IPS-18a (cell line): Measurements from ENCODE around the gene SELENOV.
"Not testable (repeated sequence)": the region's sequence is repeated elsewhere in the genome, so short reads cannot be mapped to it uniquely, and the experiment has no call there.

Experiments used
- H3K27ac ChIP-seq: one replicate; pipeline ENCODE4 v1.5.1; 2013; ENCODE audit warnings: low read length
- H3K27me3 ChIP-seq: one replicate; pipeline ENCODE4 v1.6.1; 2013; ENCODE audit warnings: mild to moderate bottlenecking, low read length; ENCODE audit not compliant: control insufficient read depth, insufficient read depth
- H3K36me3 ChIP-seq: one replicate; pipeline ENCODE4 v1.6.1; 2013; ENCODE audit warnings: low read depth, low read length; ENCODE audit not compliant: control insufficient read depth
- H3K4me1 ChIP-seq: one replicate; pipeline ENCODE4 v1.6.1; 2013; ENCODE audit warnings: low read depth, low read length; ENCODE audit not compliant: control insufficient read depth
- H3K4me3 ChIP-seq: one replicate; pipeline ENCODE4 v1.5.1; 2013; ENCODE audit warnings: low read length
- H3K9ac ChIP-seq: one replicate; pipeline ENCODE4 v1.6.1; 2013; ENCODE audit warnings: mild to moderate bottlenecking, low read length, moderate library complexity
- H3K9me3 ChIP-seq: one replicate; pipeline ENCODE4 v1.6.1; 2013; ENCODE audit warnings: low read depth, low read length; ENCODE audit not compliant: control insufficient read depth

The SELENOV gene

GRCh38 chr19:39475748-39476147 is 39.2 kb upstream of the SELENOV start:
- peaks cover 43% of the 10 kb centered on the region for H3K36me3 ChIP-seq
- H3K27ac ChIP-seq = no peak overlapping the region
- H3K4me3 ChIP-seq = no peak overlapping the region
- H3K4me1 ChIP-seq = peaks cover 6% of the 10 kb centered on the region
- H3K9ac ChIP-seq = no peak overlapping the region
- no peaks in the 10 kb centered on the region for H3K9me3 ChIP-seq
- no peaks in the 10 kb centered on the region for H3K27me3 ChIP-seq

- H3K4me3 ChIP-seq, H3K9ac ChIP-seq, H3K4me1 ChIP-seq, H3K9me3 ChIP-seq, H3K27me3 ChIP-seq, H3K27ac ChIP-seq: not testable (repeated sequence)
- peaks cover 26% of the 10 kb centered on the region for H3K36me3 ChIP-seq
Measured at GRCh38 chr19:39479319-39479801, 35.6 kb upstream of the SELENOV start.

- Histone ChIP-seq H3K9ac (peak overlapping the region; percentile 43), H3K9me3 (no peaks in the 10 kb centered on the region), H3K4me1 (peaks cover 6% of the 10 kb centered on the region), H3K27ac (no peak overlapping the region), H3K36me3 (peaks cover 21% of the 10 kb centered on the region), H3K4me3 (peak overlapping the region; percentile 90), H3K27me3 (no peaks in the 10 kb centered on the region)
Measured at GRCh38 chr19:39479916-39480315, 35.0 kb upstream of the SELENOV start.

- H3K9me3 ChIP-seq = no peaks in the 10 kb centered on the region
- peaks cover 27% of the 10 kb centered on the region for H3K36me3 ChIP-seq
- H3K4me1 ChIP-seq = peaks cover 6% of the 10 kb centered on the region
- peak within 1 kb of the TSS; percentile 91 for H3K27ac ChIP-seq
- H3K4me3 ChIP-seq = peak within 1 kb of the TSS; percentile 90
- H3K9ac ChIP-seq = peak within 1 kb of the TSS; percentile 99
- H3K27me3 ChIP-seq = no peaks in the 10 kb centered on the region
Measured at GRCh38 chr19:39480337-39481228, 34.4 kb upstream of the SELENOV start, which contains the start of gene TIMM50. Gene TIMM50 (plus strand): TSS chr19:39480838. CDS start chr19:39480854, 16 bp downstream.

GRCh38 chr19:39481229-39481545 is 33.8 kb upstream of the SELENOV start:
- Histone ChIP-seq H3K4me1 (peaks cover 6% of the 10 kb centered on the region), H3K27ac (peak overlapping the region; percentile 91), H3K9me3 (no peaks in the 10 kb centered on the region), H3K4me3 (peak overlapping the region; percentile 90), H3K36me3 (peaks cover 28% of the 10 kb centered on the region), H3K27me3 (no peaks in the 10 kb centered on the region), H3K9ac (peak overlapping the region; percentile 99)

GRCh38 chr19:39481676-39482075 is 33.3 kb upstream of the SELENOV start:
- H3K4me3 ChIP-seq = peak overlapping the region; percentile 90
- H3K4me1 ChIP-seq = peaks cover 6% of the 10 kb centered on the region
- H3K27ac ChIP-seq = peak overlapping the region; percentile 91
- H3K9me3 ChIP-seq = no peaks in the 10 kb centered on the region
- H3K27me3 ChIP-seq = no peaks in the 10 kb centered on the region
- H3K36me3 ChIP-seq = peaks cover 29% of the 10 kb centered on the region
- peak overlapping the region; percentile 99 for H3K9ac ChIP-seq

- peaks cover 6% of the 10 kb centered on the region for H3K4me1 ChIP-seq
- H3K4me3 ChIP-seq = no peak overlapping the region
- H3K9ac ChIP-seq = no peak overlapping the region
- no peaks in the 10 kb centered on the region for H3K27me3 ChIP-seq
- peaks cover 38% of the 10 kb centered on the region for H3K36me3 ChIP-seq
- no peaks in the 10 kb centered on the region for H3K9me3 ChIP-seq
- H3K27ac ChIP-seq = no peak overlapping the region
Measured at GRCh38 chr19:39483141-39483540, 31.8 kb upstream of the SELENOV start.

- no peak overlapping the region for H3K27ac ChIP-seq
- H3K9me3 ChIP-seq = no peaks in the 10 kb centered on the region
- no peak overlapping the region for H3K4me3 ChIP-seq
- no peaks in the 10 kb centered on the region for H3K27me3 ChIP-seq
- no peak overlapping the region for H3K9ac ChIP-seq
- H3K36me3 ChIP-seq = peaks cover 49% of the 10 kb centered on the region
- H3K4me1 ChIP-seq = peaks cover 4% of the 10 kb centered on the region
Measured at GRCh38 chr19:39489756-39490155, 25.2 kb upstream of the SELENOV start.

- Histone ChIP-seq H3K9me3 (no peaks in the 10 kb centered on the region), H3K27me3 (peaks cover 4% of the 10 kb centered on the region), H3K27ac (no peak overlapping the region), H3K4me1 (peaks cover 4% of the 10 kb centered on the region), H3K36me3 (peaks cover 26% of the 10 kb centered on the region), H3K4me3 (no peak overlapping the region), H3K9ac (no peak overlapping the region)
Measured at GRCh38 chr19:39492225-39492624, 22.7 kb upstream of the SELENOV start.

GRCh38 chr19:39492788-39493187 is 22.2 kb upstream of the SELENOV start:
- no peak overlapping the region for H3K9ac ChIP-seq
- H3K27ac ChIP-seq = no peak overlapping the region
- H3K4me3 ChIP-seq = no peak overlapping the region
- no peaks in the 10 kb centered on the region for H3K9me3 ChIP-seq
- peaks cover 4% of the 10 kb centered on the region for H3K4me1 ChIP-seq
- peaks cover 9% of the 10 kb centered on the region for H3K27me3 ChIP-seq
- H3K36me3 ChIP-seq = peaks cover 26% of the 10 kb centered on the region

GRCh38 chr19:39494661-39495060 is 20.3 kb upstream of the SELENOV start:
- Histone ChIP-seq H3K36me3 (peaks cover 7% of the 10 kb centered on the region), H3K27ac (no peak overlapping the region), H3K27me3 (peaks cover 28% of the 10 kb centered on the region), H3K4me3 (no peak overlapping the region), H3K4me1 (peaks cover 11% of the 10 kb centered on the region), H3K9ac (no peak overlapping the region), H3K9me3 (no peaks in the 10 kb centered on the region)

- peaks cover 11% of the 10 kb centered on the region for H3K4me1 ChIP-seq
- no peaks in the 10 kb centered on the region for H3K36me3 ChIP-seq
- no peaks in the 10 kb centered on the region for H3K9me3 ChIP-seq
- H3K4me3 ChIP-seq = no peak overlapping the region
- no peak overlapping the region for H3K27ac ChIP-seq
- H3K9ac ChIP-seq = no peak overlapping the region
- peaks cover 42% of the 10 kb centered on the region for H3K27me3 ChIP-seq
Measured at GRCh38 chr19:39496063-39496462, 18.9 kb upstream of the SELENOV start.
